ENCODE data around the gene ATRNL1. TPM values are rescaled to one million over a fixed set of nuclear protein-coding genes. Genes with fewer than 3 reads are reported as not detected.

Gene ATRNL1
- total RNA-seq, 1 experiment from 2014 or later = 28.7 TPM

DNA sequence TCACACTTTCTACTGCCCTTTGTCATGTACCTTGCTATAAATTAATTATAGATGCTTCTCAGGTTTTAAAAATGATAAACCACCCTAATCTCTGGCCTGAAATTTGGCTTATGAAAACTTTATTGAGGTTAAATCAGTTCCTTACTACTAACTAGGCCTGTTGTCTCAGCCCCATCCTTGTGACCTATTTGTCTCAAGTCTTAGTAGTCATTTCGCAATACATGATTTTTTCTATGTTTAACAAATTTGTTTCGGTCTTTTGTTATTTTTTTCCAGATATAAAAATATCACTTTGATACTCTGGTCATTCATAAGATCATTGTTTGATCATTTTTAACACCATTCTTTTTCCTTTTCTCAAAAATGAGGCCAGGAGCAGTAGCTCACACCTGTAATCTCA is 768.3 kb downstream of the ATRNL1 start:
- ATAC-seq (no peak), DNase-seq (ENCODE audit: low spot score) (no peak)
- no peak overlapping the region for H3K27ac Mint-ChIP-seq
- ChIA-PET CTCF (no interaction called here), POLR2A (no interaction called here)
- H3K9me3 Mint-ChIP-seq = peaks cover 4% of the 10 kb centered on the region
- H3K36me3 Mint-ChIP-seq = no peaks in the 10 kb centered on the region
- TF ChIP-seq SMAD4 (CRISPR knock-in tag; IDR thresholded peaks at IDR 0.05) = no peak
- TF ChIP-seq JAZF1 (CRISPR knock-in tag; IDR thresholded peaks at IDR 0.05) = no peak
- no peak for TF ChIP-seq FOXP1 (CRISPR knock-in tag; IDR thresholded peaks at IDR 0.05; ENCODE audit: borderline replicate concordance)
- no peak for TF ChIP-seq CREM (CRISPR knock-in tag; IDR thresholded peaks at IDR 0.05)
- no peak for TF ChIP-seq NFATC4 (CRISPR knock-in tag; IDR thresholded peaks at IDR 0.05)
- no peak for TF ChIP-seq PRRX2 (CRISPR knock-in tag; IDR thresholded peaks at IDR 0.05)
- H3K4me3 Mint-ChIP-seq = no peak overlapping the region
- H3K27me3 Mint-ChIP-seq (ENCODE audit: low read depth) = no peaks in the 10 kb centered on the region
- peaks cover 3% of the 10 kb centered on the region; the same call in 1 of the 2 replicates for H3K4me1 Mint-ChIP-seq

DNA sequence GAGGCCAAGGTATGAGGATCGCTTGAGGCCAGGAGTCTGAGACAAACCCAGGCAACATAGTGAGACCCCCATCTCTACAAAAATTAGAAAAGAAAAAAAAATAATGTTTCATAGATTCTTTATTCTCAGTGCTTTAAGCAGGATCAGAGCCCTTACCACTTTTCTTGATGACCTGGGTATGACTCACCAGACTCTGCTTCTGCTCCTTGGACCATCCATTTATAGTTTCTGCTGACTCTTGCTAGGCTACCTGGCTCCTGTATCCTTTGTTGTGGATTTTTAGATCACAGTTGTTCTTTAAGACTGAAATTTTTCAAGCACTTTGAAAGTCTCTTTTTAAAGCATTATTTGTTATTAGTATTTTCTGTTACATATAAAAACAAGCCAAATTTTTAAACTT is 768.7 kb downstream of the ATRNL1 start:
- Mint-ChIP-seq H3K4me1 (no peaks in the 10 kb centered on the region), H3K36me3 (no peaks in the 10 kb centered on the region), H3K27me3 (ENCODE audit: low read depth) (no peaks in the 10 kb centered on the region), H3K27ac (no peak overlapping the region), H3K9me3 (peaks cover 4% of the 10 kb centered on the region), H3K4me3 (no peak overlapping the region)
- ATAC-seq (no peak), DNase-seq (ENCODE audit: low spot score) (no peak)
- CTCF ChIA-PET = interaction anchor here (0.5 kb wide), 1 partner anchor 32 kb away, joined by 3 read pairs; no protein-coding TSS in a partner anchor
- POLR2A ChIA-PET = no interaction called here
- no peak for TF ChIP-seq NFE2L1 (CRISPR knock-in tag; IDR thresholded peaks at IDR 0.05)
- TF ChIP-seq, protein P1, sequence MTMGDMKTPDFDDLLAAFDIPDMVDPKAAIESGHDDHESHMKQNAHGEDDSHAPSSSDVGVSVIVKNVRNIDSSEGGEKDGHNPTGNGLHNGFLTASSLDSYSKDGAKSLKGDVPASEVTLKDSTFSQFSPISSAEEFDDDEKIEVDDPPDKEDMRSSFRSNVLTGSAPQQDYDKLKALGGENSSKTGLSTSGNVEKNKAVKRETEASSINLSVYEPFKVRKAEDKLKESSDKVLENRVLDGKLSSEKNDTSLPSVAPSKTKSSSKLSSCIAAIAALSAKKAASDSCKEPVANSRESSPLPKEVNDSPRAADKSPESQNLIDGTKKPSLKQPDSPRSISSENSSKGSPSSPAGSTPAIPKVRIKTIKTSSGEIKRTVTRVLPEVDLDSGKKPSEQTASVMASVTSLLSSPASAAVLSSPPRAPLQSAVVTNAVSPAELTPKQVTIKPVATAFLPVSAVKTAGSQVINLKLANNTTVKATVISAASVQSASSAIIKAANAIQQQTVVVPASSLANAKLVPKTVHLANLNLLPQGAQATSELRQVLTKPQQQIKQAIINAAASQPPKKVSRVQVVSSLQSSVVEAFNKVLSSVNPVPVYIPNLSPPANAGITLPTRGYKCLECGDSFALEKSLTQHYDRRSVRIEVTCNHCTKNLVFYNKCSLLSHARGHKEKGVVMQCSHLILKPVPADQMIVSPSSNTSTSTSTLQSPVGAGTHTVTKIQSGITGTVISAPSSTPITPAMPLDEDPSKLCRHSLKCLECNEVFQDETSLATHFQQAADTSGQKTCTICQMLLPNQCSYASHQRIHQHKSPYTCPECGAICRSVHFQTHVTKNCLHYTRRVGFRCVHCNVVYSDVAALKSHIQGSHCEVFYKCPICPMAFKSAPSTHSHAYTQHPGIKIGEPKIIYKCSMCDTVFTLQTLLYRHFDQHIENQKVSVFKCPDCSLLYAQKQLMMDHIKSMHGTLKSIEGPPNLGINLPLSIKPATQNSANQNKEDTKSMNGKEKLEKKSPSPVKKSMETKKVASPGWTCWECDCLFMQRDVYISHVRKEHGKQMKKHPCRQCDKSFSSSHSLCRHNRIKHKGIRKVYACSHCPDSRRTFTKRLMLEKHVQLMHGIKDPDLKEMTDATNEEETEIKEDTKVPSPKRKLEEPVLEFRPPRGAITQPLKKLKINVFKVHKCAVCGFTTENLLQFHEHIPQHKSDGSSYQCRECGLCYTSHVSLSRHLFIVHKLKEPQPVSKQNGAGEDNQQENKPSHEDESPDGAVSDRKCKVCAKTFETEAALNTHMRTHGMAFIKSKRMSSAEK (CRISPR knock-in tag; IDR thresholded peaks at IDR 0.05; ENCODE audit: borderline replicate concordance) = no peak
- TF ChIP-seq, protein P2, sequence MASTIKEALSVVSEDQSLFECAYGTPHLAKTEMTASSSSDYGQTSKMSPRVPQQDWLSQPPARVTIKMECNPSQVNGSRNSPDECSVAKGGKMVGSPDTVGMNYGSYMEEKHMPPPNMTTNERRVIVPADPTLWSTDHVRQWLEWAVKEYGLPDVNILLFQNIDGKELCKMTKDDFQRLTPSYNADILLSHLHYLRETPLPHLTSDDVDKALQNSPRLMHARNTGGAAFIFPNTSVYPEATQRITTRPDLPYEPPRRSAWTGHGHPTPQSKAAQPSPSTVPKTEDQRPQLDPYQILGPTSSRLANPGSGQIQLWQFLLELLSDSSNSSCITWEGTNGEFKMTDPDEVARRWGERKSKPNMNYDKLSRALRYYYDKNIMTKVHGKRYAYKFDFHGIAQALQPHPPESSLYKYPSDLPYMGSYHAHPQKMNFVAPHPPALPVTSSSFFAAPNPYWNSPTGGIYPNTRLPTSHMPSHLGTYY (CRISPR knock-in tag; IDR thresholded peaks at IDR 0.05) = no peak
- TF ChIP-seq PRRX2 (CRISPR knock-in tag; IDR thresholded peaks at IDR 0.05) = no peak
- TF ChIP-seq ZNF263 (CRISPR knock-in tag; IDR thresholded peaks at IDR 0.05; ENCODE audit: low read depth) = no peak
- TF ChIP-seq, protein P3, sequence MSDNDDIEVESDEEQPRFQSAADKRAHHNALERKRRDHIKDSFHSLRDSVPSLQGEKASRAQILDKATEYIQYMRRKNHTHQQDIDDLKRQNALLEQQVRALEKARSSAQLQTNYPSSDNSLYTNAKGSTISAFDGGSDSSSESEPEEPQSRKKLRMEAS (CRISPR knock-in tag; IDR thresholded peaks at IDR 0.05) = no peak
- TF ChIP-seq, protein P4, sequence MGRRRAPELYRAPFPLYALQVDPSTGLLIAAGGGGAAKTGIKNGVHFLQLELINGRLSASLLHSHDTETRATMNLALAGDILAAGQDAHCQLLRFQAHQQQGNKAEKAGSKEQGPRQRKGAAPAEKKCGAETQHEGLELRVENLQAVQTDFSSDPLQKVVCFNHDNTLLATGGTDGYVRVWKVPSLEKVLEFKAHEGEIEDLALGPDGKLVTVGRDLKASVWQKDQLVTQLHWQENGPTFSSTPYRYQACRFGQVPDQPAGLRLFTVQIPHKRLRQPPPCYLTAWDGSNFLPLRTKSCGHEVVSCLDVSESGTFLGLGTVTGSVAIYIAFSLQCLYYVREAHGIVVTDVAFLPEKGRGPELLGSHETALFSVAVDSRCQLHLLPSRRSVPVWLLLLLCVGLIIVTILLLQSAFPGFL (CRISPR knock-in tag; IDR thresholded peaks at IDR 0.05; ENCODE audit: borderline replicate concordance) = no peak
- TF ChIP-seq, protein P5, sequence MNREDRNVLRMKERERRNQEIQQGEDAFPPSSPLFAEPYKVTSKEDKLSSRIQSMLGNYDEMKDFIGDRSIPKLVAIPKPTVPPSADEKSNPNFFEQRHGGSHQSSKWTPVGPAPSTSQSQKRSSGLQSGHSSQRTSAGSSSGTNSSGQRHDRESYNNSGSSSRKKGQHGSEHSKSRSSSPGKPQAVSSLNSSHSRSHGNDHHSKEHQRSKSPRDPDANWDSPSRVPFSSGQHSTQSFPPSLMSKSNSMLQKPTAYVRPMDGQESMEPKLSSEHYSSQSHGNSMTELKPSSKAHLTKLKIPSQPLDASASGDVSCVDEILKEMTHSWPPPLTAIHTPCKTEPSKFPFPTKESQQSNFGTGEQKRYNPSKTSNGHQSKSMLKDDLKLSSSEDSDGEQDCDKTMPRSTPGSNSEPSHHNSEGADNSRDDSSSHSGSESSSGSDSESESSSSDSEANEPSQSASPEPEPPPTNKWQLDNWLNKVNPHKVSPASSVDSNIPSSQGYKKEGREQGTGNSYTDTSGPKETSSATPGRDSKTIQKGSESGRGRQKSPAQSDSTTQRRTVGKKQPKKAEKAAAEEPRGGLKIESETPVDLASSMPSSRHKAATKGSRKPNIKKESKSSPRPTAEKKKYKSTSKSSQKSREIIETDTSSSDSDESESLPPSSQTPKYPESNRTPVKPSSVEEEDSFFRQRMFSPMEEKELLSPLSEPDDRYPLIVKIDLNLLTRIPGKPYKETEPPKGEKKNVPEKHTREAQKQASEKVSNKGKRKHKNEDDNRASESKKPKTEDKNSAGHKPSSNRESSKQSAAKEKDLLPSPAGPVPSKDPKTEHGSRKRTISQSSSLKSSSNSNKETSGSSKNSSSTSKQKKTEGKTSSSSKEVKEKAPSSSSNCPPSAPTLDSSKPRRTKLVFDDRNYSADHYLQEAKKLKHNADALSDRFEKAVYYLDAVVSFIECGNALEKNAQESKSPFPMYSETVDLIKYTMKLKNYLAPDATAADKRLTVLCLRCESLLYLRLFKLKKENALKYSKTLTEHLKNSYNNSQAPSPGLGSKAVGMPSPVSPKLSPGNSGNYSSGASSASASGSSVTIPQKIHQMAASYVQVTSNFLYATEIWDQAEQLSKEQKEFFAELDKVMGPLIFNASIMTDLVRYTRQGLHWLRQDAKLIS (CRISPR knock-in tag; IDR thresholded peaks at IDR 0.05; ENCODE audit: borderline replicate concordance) = no peak
- no peak for TF ChIP-seq IRF2 (CRISPR knock-in tag; IDR thresholded peaks at IDR 0.05; ENCODE audit: borderline replicate concordance, low read depth)
- no peak for TF ChIP-seq EMX1 (CRISPR knock-in tag; IDR thresholded peaks at IDR 0.05)
- TF ChIP-seq, protein P6, sequence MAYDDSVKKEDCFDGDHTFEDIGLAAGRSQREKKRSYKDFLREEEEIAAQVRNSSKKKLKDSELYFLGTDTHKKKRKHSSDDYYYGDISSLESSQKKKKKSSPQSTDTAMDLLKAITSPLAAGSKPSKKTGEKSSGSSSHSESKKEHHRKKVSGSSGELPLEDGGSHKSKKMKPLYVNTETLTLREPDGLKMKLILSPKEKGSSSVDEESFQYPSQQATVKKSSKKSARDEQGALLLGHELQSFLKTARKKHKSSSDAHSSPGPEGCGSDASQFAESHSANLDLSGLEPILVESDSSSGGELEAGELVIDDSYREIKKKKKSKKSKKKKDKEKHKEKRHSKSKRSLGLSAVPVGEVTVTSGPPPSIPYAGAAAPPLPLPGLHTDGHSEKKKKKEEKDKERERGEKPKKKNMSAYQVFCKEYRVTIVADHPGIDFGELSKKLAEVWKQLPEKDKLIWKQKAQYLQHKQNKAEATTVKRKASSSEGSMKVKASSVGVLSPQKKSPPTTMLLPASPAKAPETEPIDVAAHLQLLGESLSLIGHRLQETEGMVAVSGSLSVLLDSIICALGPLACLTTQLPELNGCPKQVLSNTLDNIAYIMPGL (CRISPR knock-in tag; IDR thresholded peaks at IDR 0.05) = no peak
- TF ChIP-seq, protein P7, sequence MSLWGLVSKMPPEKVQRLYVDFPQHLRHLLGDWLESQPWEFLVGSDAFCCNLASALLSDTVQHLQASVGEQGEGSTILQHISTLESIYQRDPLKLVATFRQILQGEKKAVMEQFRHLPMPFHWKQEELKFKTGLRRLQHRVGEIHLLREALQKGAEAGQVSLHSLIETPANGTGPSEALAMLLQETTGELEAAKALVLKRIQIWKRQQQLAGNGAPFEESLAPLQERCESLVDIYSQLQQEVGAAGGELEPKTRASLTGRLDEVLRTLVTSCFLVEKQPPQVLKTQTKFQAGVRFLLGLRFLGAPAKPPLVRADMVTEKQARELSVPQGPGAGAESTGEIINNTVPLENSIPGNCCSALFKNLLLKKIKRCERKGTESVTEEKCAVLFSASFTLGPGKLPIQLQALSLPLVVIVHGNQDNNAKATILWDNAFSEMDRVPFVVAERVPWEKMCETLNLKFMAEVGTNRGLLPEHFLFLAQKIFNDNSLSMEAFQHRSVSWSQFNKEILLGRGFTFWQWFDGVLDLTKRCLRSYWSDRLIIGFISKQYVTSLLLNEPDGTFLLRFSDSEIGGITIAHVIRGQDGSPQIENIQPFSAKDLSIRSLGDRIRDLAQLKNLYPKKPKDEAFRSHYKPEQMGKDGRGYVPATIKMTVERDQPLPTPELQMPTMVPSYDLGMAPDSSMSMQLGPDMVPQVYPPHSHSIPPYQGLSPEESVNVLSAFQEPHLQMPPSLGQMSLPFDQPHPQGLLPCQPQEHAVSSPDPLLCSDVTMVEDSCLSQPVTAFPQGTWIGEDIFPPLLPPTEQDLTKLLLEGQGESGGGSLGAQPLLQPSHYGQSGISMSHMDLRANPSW (CRISPR knock-in tag; conservative IDR thresholded peaks at IDR 0.05; ENCODE audit: low read depth) = no peak
- TF ChIP-seq, protein P8, sequence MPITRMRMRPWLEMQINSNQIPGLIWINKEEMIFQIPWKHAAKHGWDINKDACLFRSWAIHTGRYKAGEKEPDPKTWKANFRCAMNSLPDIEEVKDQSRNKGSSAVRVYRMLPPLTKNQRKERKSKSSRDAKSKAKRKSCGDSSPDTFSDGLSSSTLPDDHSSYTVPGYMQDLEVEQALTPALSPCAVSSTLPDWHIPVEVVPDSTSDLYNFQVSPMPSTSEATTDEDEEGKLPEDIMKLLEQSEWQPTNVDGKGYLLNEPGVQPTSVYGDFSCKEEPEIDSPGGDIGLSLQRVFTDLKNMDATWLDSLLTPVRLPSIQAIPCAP (CRISPR knock-in tag; IDR thresholded peaks at IDR 0.05) = no peak
- TF ChIP-seq CREM (CRISPR knock-in tag; IDR thresholded peaks at IDR 0.05) = no peak
